ENCODE measurements around the gene DCST1. TPM values are rescaled to one million over a fixed set of nuclear protein-coding genes. Genes with fewer than 3 reads are reported as not detected.

DCST1 gene
- total RNA-seq, 1 experiment from 2014 or later, result not detected

DNA sequence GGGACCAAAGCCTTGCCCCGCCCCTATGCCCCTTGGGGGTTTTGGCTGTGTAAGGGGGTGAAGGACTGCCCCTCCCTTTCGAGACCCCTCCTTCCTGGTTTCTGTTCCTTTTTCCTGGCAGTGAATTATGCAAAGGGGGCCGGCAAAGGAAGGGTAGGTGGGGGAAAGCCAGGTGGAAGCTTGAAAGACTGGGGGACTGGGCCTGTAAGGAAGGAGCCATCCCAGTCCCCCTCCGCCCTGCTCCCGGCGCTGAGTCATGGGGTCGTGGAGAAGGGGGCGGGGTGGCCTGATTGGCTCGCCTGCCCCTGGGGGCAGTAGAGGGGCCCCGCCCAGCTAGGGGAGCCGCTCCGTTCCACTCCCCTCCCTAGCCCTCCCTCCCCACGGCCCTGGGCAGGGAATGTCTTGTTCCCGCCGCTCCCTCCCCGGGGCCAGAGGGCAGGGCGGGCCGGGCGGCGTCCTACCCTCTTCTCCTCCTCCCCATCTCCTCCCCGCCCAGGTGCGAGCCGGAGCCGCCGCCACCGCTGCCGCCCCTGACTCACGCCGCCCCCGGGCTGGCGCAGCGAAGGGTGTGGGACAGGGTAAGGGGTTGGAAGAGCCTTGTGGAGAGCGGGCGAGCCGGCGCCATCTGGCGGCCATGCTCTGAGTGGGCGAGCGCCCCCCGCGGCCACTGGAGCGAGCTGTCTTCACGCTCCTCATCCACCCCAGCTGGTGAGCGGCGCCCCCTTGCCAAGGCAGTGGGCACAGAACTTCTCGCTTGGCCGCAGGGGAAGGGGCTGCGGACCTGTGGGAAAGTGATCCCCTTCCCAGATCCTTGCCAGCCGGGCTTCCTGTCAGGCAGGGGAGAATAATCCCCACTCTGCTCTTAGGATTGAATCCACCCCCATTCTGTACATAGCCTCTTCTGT, 16.3 kb upstream of the DCST1 start:
- no peaks in the 10 kb centered on the region for H3K27me3 ChIP-seq (ENCODE audit: low read length)
- peak overlapping the region; percentile 87 for H3K27ac ChIP-seq (ENCODE audit: low read length)
- ATAC-seq (peak; percentile 89), DNase-seq (peak; percentile 99)
- peak overlapping the region; percentile 70 for H3K9ac ChIP-seq (ENCODE audit: low read length)
- peaks cover 26% of the 10 kb centered on the region for H3K36me3 ChIP-seq (ENCODE audit: low read depth, low read length)
- H3K4me3 ChIP-seq (ENCODE audit: low read length), result peak overlapping the region; percentile 42
- H3K4me1 ChIP-seq (ENCODE audit: insufficient read depth, low read length), result peaks cover 21% of the 10 kb centered on the region
- H3K4me2 ChIP-seq (ENCODE audit: low read length), result peak overlapping the region; percentile 79
- no peaks in the 10 kb centered on the region for H4K20me1 ChIP-seq (ENCODE audit: low read length)
- BruUV-seq (replicated peaks), result no TSS peak
- ChIA-PET POLR2A (ENCODE audit: unreplicated experiment) (interaction anchor here (0.6 to 0.9 kb wide), 2 partner anchors 11 to 45 kb away, joined by 3 read pairs; no protein-coding TSS in a partner anchor), CTCF (interaction anchor here (0.6 to 1.9 kb wide), 14 partner anchors 9 to 81 kb away, joined by 3 to 16 read pairs (median 5); partner anchors contain the start of genes ADAM15, FLAD1, PMVK and ZBTB7B)
- TF ChIP-seq EZH2 (IDR thresholded peaks at IDR 0.05; ENCODE audit: low read length, unreplicated experiment) (no peak), EZH2phosphoT487 (IDR thresholded peaks at IDR 0.05; ENCODE audit: borderline replicate concordance, low read length) (no peak)
- TF ChIP-seq, protein P1, sequence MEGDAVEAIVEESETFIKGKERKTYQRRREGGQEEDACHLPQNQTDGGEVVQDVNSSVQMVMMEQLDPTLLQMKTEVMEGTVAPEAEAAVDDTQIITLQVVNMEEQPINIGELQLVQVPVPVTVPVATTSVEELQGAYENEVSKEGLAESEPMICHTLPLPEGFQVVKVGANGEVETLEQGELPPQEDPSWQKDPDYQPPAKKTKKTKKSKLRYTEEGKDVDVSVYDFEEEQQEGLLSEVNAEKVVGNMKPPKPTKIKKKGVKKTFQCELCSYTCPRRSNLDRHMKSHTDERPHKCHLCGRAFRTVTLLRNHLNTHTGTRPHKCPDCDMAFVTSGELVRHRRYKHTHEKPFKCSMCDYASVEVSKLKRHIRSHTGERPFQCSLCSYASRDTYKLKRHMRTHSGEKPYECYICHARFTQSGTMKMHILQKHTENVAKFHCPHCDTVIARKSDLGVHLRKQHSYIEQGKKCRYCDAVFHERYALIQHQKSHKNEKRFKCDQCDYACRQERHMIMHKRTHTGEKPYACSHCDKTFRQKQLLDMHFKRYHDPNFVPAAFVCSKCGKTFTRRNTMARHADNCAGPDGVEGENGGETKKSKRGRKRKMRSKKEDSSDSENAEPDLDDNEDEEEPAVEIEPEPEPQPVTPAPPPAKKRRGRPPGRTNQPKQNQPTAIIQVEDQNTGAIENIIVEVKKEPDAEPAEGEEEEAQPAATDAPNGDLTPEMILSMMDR (conservative IDR thresholded peaks at IDR 0.05; ENCODE audit: low read depth, low read length), result peak; percentile 100
- 0 out of 2 replicates have a peak overlapping the region, but pooled peaks have one; percentile 19 for H2AFZ ChIP-seq (ENCODE audit: low read length)
- H3K9me2 ChIP-seq (replicated peaks; ENCODE audit: low read length), result no peaks in the 10 kb centered on the region
- no peaks in the 10 kb centered on the region for H3F3A ChIP-seq (ENCODE audit: low read length, unreplicated experiment)
- intact Hi-C loops (cut with micrococcal nuclease), result loop anchor here (1.0 to 5.0 kb wide), 4 partner anchors 12 to 56 kb away; partner anchors contain the start of genes ADAM15 and PYGO2
- H3K9me3 ChIP-seq (ENCODE audit: low read length), result no peaks in the 10 kb centered on the region
- peaks cover 10% of the 10 kb centered on the region; the same call in 1 of the 2 replicates for H3K79me2 ChIP-seq (ENCODE audit: low read length)

DNA sequence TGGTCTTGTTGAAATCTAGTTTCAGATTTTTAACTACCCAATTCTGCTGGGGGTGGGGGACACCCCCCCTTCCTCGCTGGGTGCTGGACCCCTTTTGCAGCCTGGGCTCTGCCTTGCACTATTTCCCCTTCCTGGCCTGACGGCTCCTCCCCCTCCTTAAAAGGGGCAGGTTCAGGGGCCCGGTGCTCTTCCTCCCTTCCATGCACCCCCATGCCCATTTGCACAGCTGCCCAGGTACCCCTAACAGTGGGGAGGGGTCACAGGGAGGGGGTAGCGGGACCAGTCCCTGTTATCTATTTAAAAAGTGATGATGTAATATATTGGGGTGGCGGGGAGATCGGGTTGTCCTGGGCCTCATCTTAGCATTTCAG, 15.7 kb upstream of the DCST1 start:
- Histone ChIP-seq H3K4me2 (ENCODE audit: low read length) (peak overlapping the region; percentile 79), H3F3A (ENCODE audit: low read length, unreplicated experiment) (no peaks in the 10 kb centered on the region), H3K4me1 (ENCODE audit: insufficient read depth, low read length) (peaks cover 21% of the 10 kb centered on the region), H4K20me1 (ENCODE audit: low read length) (no peaks in the 10 kb centered on the region), H3K79me2 (ENCODE audit: low read length) (peaks cover 5% of the 10 kb centered on the region; the same call in 1 of the 2 replicates), H3K36me3 (ENCODE audit: low read depth, low read length) (peaks cover 25% of the 10 kb centered on the region), H3K9me3 (ENCODE audit: low read length) (no peaks in the 10 kb centered on the region), H3K9ac (ENCODE audit: low read length) (peak overlapping the region; percentile 13; the same call in 1 of the 2 replicates), H3K4me3 (ENCODE audit: low read length) (peak overlapping the region; percentile 42; the same call in 1 of the 2 replicates), H2AFZ (ENCODE audit: low read length) (0 out of 2 replicates have a peak overlapping the region, but pooled peaks have one; percentile 19), H3K9me2 (replicated peaks; ENCODE audit: low read length) (no peaks in the 10 kb centered on the region), H3K27ac (ENCODE audit: low read length) (0 out of 2 replicates have a peak overlapping the region, but pooled peaks have one; percentile 87), H3K27me3 (ENCODE audit: low read length) (no peaks in the 10 kb centered on the region)
- no TSS peak for BruUV-seq (replicated peaks)
- no peak for DNase-seq
- TF ChIP-seq, protein P1 (conservative IDR thresholded peaks at IDR 0.05; ENCODE audit: low read depth, low read length), result no peak
- no peak for TF ChIP-seq EZH2 (IDR thresholded peaks at IDR 0.05; ENCODE audit: low read length, unreplicated experiment)
- TF ChIP-seq EZH2phosphoT487 (IDR thresholded peaks at IDR 0.05; ENCODE audit: borderline replicate concordance, low read length), result no peak
- POLR2A ChIA-PET (ENCODE audit: unreplicated experiment), result interaction anchor here (0.9 kb wide), 1 partner anchor 46 kb away, joined by 3 read pairs; no protein-coding TSS in a partner anchor
- no peak for ATAC-seq
- intact Hi-C loops (cut with micrococcal nuclease), result loop anchor here (1.0 to 5.0 kb wide), 4 partner anchors 13 to 57 kb away; partner anchors contain the start of genes ADAM15 and PYGO2
- CTCF ChIA-PET, result interaction anchor here (0.6 to 1.9 kb wide), 12 partner anchors 8 to 81 kb away, joined by 3 to 16 read pairs (median 6); partner anchors contain the start of genes ADAM15, FLAD1, PMVK and ZBTB7B
